ENCODE data around the gene CYBC1.

Gene CYBC1

GRCh38 chr17:82494236-82495055 is 43.9 kb upstream of the CYBC1 start (continued):
- peak; percentile 60; the same call in 1 of the 2 replicates for TF ChIP-seq YY1 (tag by site-specific recombination; IDR thresholded peaks at IDR 0.05)
- peak; percentile 95 for TF ChIP-seq ZFP69B (tag by site-specific recombination; IDR thresholded peaks at IDR 0.05)
- TF ChIP-seq PRDM6 (tag by site-specific recombination; IDR thresholded peaks at IDR 0.05): no peak
- no peak for TF ChIP-seq ZNF202 (tag by site-specific recombination; IDR thresholded peaks at IDR 0.05; ENCODE audit: borderline replicate concordance)
- TF ChIP-seq ZNF701 (tag by site-specific recombination; IDR thresholded peaks at IDR 0.05): no peak; the same call in 1 of the 2 replicates
- TF ChIP-seq ZBTB1 (tag by site-specific recombination; IDR thresholded peaks at IDR 0.05): no peak
- peak; percentile 97 for TF ChIP-seq ZNF660 (tag by site-specific recombination; IDR thresholded peaks at IDR 0.05)
- peak; percentile 92 for TF ChIP-seq SCRT1 (tag by site-specific recombination; IDR thresholded peaks at IDR 0.05; ENCODE audit: borderline replicate concordance)
- peak; percentile 99 for TF ChIP-seq ZBTB8A (tag by site-specific recombination; IDR thresholded peaks at IDR 0.05)
- no peak for TF ChIP-seq ZNF555 (tag by site-specific recombination; conservative IDR thresholded peaks at IDR 0.05)
- no peak for TF ChIP-seq ZNF223 (tag by site-specific recombination; IDR thresholded peaks at IDR 0.05)
- no peak; the same call in 1 of the 2 replicates for TF ChIP-seq ZNF426 (tag by site-specific recombination; IDR thresholded peaks at IDR 0.05)
- TF ChIP-seq ZBTB26 (tag by site-specific recombination; optimal IDR thresholded peaks at IDR 0.05): peak; percentile 45
- TF ChIP-seq, protein P1, sequence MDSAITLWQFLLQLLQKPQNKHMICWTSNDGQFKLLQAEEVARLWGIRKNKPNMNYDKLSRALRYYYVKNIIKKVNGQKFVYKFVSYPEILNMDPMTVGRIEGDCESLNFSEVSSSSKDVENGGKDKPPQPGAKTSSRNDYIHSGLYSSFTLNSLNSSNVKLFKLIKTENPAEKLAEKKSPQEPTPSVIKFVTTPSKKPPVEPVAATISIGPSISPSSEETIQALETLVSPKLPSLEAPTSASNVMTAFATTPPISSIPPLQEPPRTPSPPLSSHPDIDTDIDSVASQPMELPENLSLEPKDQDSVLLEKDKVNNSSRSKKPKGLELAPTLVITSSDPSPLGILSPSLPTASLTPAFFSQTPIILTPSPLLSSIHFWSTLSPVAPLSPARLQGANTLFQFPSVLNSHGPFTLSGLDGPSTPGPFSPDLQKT (IDR thresholded peaks at IDR 0.05; ENCODE audit: borderline replicate concordance, low read depth, low read length): no peak
- TF ChIP-seq ZSCAN4 (tag by site-specific recombination; IDR thresholded peaks at IDR 0.05): peak; percentile 55
- TF ChIP-seq ZNF10 (tag by site-specific recombination; IDR thresholded peaks at IDR 0.05): peak; percentile 50; the same call in 1 of the 2 replicates
- TF ChIP-seq ZNF560 (tag by site-specific recombination; IDR thresholded peaks at IDR 0.05; ENCODE audit: borderline replicate concordance): no peak
- TF ChIP-seq ZNF600 (tag by site-specific recombination; IDR thresholded peaks at IDR 0.05): peak; percentile 96
- TF ChIP-seq SP2 (tag by site-specific recombination; IDR thresholded peaks at IDR 0.05): no peak; the same call in none of the 2 replicates
- TF ChIP-seq ZFHX2 (tag by site-specific recombination; conservative IDR thresholded peaks at IDR 0.05): no peak; the same call in 1 of the 2 replicates
- no peak for TF ChIP-seq ZNF645 (tag by site-specific recombination; IDR thresholded peaks at IDR 0.05)
- TF ChIP-seq, protein P2, sequence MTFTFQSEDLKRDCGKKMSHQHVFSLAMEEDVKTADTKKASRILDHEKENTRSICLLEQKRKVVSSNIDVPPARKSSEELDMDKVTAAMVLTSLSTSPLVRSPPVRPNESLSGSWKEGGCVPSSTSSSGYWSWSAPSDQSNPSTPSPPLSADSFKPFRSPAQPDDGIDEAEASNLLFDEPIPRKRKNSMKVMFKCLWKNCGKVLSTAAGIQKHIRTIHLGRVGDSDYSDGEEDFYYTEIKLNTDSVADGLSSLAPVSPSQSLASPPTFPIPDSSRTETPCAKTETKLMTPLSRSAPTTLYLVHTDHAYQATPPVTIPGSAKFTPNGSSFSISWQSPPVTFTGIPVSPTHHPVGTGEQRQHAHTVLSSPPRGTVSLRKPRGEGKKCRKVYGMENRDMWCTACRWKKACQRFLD (tag by site-specific recombination; IDR thresholded peaks at IDR 0.05): no peak
- no peak for TF ChIP-seq ZNF785 (tag by site-specific recombination; IDR thresholded peaks at IDR 0.05)
- peak; percentile 98 for TF ChIP-seq ZNF366 (tag by site-specific recombination; conservative IDR thresholded peaks at IDR 0.05)
- TF ChIP-seq ZNF133 (tag by site-specific recombination; IDR thresholded peaks at IDR 0.05): no peak; the same call in 1 of the 2 replicates
- TF ChIP-seq ZNF433 (tag by site-specific recombination; IDR thresholded peaks at IDR 0.05; ENCODE audit: low read depth): no peak
